Stomach smooth muscle (tissue), 2 donors: ENCODE data around the gene AQP12A.

Source experiments
- H3K27ac ChIP-seq: one replicate; pipeline ENCODE4 v1.7.0; 2013; ENCODE audit warnings: mild to moderate bottlenecking, low read length, inconsistent platforms
- H3K27me3 ChIP-seq, 2 donors: one replicate each; pipeline ENCODE4 v1.7.0; 2013; ENCODE audit warnings: low read length in 2 of 2; ENCODE audit not compliant: insufficient read depth in 2 of 2, control insufficient read depth in 1 of 2
- H3K36me3 ChIP-seq, 2 donors: one replicate each; pipeline ENCODE4 v1.7.0; 2013; ENCODE audit warnings: low read length in 2 of 2; ENCODE audit not compliant: control insufficient read depth in 2 of 2, insufficient read depth in 2 of 2
- H3K4me1 ChIP-seq: one replicate; pipeline ENCODE4 v1.7.0; 2013; ENCODE audit warnings: low read length; ENCODE audit not compliant: control insufficient read depth, insufficient read depth
- H3K4me3 ChIP-seq, 2 donors: one replicate each; pipeline ENCODE4 v1.7.0; 2013; ENCODE audit warnings: low read length in 2 of 2
- H3K9ac ChIP-seq, 2 donors: one replicate each; pipeline ENCODE4 v1.7.0; 2013; ENCODE audit warnings: low read length in 2 of 2, mild to moderate bottlenecking in 1 of 2
- H3K9me3 ChIP-seq, 2 donors: one replicate each; pipeline ENCODE4 v1.7.0; 2013; ENCODE audit warnings: low read length in 2 of 2; ENCODE audit not compliant: control insufficient read depth in 2 of 2
- donor health status: healthy.
- donor health status: Pancreatic carcinoma.

Gene AQP12A

DNA sequence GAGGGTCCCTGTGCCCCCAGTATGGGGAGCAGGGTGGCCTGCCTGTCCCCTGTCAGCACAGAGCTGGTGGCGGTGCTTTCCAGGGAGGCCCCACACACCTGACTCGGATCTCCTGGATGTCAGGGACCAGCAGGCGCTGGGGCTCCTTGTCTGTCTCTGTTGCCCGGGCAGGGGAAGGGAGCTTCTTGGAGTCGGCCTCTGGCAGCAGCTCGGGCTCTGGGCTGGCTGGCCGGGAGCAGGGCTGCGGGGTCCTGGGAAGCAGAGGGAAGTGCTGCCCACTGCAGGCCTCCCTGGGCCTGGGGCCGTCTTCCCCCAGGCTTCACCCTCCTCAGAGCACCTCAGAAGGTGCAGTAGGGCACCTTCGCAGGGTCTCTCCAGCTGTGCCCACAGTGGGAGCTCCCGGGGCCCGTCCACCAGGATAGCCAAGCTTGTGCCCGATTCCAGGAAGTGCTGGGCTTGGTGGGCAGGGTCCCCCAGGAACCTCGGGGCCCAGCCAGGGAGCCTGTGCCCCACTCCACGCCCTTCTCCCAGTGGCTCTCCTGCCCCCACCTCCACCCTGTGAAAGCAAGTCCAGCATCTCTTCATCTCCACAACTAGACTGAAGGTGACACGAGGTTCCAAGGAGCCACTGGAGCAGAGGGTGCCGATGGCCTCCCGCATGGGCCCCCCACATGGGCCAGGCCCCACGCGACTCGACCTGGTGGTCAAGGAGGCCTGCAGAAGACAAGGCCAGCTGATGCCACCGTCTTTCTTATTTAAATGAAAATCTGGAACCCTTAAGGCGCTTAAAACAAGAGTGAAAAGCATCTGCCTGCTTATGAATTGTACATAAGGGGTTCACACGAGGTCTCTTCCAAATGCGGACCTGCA, 28.2 kb downstream of the AQP12A start:
- Histone ChIP-seq H3K4me3 (no peak overlapping the region), H3K27me3 (no peaks in the 10 kb centered on the region), H3K27ac (no peak overlapping the region), H3K36me3 (no peaks in the 10 kb centered on the region), H3K9ac (no peak overlapping the region), H3K4me1 (no peaks in the 10 kb centered on the region), H3K9me3 (no peaks in the 10 kb centered on the region)

DNA sequence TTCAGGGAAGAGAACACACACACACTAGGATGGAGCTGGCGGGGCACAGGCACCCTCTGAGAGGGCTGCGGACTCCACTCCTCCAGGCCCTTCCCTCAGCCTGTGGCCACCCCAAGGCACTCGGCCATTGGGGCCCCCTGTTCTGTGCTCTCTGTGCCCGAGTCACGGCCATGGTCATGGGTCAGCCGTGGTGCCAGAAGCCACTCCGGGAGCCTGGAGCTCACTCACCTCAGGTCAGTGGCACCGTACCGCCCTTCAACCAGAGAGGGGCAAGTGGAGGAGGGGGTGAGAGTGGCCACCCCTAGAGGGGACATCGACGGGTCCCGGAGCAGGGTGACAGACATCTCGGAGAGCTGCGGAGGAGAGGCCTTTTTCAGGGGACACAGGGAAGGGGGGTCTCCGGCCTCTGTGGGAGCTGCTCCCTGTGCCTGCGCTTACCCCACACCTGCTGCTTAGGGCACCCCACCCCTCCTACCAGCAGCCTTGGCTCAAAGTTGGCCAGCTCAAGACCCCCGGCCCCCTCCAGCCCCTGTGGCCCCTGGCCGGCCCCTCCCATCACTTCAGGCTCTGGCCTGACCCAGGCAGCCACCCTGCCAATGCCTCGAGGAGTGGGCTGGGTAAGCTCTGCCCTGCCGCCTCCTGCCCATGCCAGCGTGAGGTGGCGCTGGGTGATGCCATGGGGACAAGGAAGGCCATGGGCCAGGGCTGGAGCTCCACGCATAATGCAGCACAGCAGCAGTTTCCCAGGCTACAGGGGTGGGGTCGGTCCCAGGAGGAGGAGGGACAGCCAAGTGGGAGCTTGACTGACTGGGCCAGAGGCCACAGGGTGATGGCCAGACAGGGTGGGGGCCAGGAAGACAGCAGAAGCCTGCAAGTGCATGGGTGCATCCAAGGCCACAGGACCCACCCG, 29.3 kb downstream of the AQP12A start:
- no peak overlapping the region for H3K27ac ChIP-seq
- no peak overlapping the region for H3K9ac ChIP-seq
- no peaks in the 10 kb centered on the region for H3K36me3 ChIP-seq
- H3K27me3 ChIP-seq: no peaks in the 10 kb centered on the region
- H3K4me1 ChIP-seq: no peaks in the 10 kb centered on the region
- no peak overlapping the region for H3K4me3 ChIP-seq
- no peaks in the 10 kb centered on the region for H3K9me3 ChIP-seq

DNA sequence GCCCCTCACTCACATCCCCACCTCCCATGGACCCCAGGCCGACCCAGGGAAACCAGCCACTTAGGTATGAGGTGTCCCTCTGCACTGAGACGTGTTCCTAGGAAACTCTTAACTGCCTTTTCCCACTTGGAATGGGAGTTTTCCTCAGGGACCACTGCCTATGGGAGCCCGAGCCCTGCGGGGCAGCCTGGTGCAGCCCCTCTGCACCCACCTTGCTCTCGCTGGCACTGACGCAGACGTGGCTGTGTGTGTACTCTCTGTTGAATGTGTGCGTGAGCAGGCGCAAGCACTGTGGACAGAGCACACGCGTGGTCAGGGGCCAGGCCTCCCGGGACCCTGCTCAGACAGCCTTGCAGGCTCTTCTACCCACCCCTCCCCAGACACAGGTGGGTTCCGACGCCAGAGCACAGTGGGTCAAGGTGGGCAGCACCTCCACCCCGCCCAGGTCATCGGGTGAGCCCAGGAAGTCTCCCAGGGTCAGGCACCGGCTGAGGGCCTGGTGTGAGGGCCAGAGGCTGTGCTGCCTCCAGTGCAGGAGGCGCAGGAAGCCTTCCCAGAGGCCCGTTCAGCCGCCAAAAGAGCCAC, 30.0 kb downstream of the AQP12A start:
- H3K9me3 ChIP-seq: no peaks in the 10 kb centered on the region
- no peak overlapping the region for H3K9ac ChIP-seq
- no peaks in the 10 kb centered on the region for H3K27me3 ChIP-seq
- no peak overlapping the region for H3K27ac ChIP-seq
- H3K36me3 ChIP-seq: no peaks in the 10 kb centered on the region
- no peaks in the 10 kb centered on the region for H3K4me1 ChIP-seq
- H3K4me3 ChIP-seq: no peak overlapping the region

DNA sequence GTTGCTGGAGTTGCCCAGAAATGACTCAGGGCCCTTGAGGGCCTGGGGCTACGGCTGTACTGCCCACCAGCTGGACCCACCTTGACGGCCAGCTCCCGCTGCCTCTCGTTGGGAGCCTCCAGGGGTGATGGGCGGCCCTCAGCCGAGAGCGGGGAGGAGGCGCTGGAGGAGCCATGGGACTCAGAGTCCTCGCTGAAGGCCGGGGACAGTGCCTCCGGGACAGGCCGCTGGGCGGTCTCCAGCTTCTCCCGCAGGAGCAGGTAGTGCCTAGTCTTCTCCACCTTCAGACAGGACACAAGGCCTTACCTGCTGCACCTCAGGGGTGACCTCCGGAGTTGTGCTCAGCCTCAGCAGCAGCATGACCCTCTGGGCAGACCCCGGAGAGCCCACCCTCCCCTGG, 30.7 kb downstream of the AQP12A start:
- Histone ChIP-seq H3K27me3 (no peaks in the 10 kb centered on the region), H3K9me3 (no peaks in the 10 kb centered on the region), H3K9ac (no peak overlapping the region), H3K27ac (no peak overlapping the region), H3K36me3 (no peaks in the 10 kb centered on the region), H3K4me3 (no peak overlapping the region), H3K4me1 (no peaks in the 10 kb centered on the region)

DNA sequence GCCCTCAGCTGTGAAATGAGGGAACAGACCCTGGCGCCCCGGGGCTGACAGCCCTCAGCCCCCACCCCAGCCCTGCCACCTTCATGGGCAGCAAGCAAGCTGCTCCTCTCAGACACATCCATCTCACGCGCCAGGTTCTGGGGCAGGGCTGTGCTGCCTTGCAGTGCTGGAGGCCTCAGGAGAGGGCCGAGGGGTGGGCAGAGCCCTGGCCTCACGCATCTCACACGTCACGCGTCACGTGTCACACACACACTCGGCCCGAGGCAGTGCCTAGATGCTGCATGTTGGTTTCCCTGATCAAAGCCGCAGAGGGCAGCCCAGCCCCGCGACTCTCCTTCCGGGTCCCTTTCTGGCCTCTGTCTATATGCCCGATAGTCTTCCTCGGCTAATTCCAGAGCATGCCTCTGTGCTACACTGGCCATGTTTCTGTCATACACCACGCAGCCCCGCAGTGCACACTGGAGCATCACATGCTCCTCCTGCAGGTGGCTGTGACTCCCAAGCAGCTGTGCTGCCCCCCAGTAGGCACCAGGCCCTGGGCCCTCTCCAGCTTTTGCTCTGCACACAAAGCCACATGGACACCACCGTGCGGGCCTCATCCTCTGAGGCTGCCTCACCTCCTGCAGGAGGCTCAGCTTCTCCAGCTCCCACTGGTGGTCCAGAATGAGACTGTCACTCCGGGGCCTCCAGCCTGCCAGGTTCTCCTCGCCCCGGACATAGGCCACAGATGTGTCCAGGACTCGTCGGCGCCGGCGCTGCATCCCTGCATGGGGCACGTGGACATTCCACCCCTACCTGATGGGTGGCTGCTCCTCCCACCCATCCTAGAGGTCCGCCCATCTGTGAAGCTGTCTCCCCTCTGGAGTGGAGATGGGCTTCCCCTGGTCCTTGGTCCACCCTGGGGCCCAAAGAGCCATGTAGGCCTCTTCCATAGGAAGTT, 31.4 kb downstream of the AQP12A start:
- Histone ChIP-seq H3K4me1 (no peaks in the 10 kb centered on the region), H3K4me3 (no peak overlapping the region), H3K9me3 (no peaks in the 10 kb centered on the region), H3K36me3 (no peaks in the 10 kb centered on the region), H3K27ac (no peak overlapping the region), H3K27me3 (no peaks in the 10 kb centered on the region), H3K9ac (no peak overlapping the region)

DNA sequence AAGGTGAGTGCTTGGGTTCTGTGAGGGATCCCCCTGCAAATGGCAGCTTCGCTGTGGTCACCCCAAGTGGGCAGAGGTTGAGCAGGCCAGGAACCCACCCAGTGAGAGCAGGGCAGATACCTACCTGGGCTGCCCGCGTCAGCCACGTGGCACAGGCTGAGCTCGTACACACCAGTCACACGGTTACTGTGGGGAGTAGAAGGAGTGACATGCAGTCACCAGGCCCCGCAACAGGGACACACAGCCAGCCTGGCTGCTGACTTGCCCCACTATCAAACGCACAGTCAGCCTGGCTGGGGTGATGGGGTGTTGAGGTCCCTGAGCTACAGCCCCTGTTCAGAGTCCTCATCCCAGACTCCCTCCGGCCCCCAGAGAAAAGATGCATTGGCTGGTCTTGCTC, 32.2 kb downstream of the AQP12A start:
- no peak overlapping the region for H3K27ac ChIP-seq
- no peak overlapping the region for H3K9ac ChIP-seq
- no peaks in the 10 kb centered on the region for H3K4me1 ChIP-seq
- H3K27me3 ChIP-seq: peaks cover 0 to under 1% of the 10 kb centered on the region in 2 donors
- H3K9me3 ChIP-seq: no peaks in the 10 kb centered on the region
- H3K36me3 ChIP-seq: no peaks in the 10 kb centered on the region
- no peak overlapping the region for H3K4me3 ChIP-seq

DNA sequence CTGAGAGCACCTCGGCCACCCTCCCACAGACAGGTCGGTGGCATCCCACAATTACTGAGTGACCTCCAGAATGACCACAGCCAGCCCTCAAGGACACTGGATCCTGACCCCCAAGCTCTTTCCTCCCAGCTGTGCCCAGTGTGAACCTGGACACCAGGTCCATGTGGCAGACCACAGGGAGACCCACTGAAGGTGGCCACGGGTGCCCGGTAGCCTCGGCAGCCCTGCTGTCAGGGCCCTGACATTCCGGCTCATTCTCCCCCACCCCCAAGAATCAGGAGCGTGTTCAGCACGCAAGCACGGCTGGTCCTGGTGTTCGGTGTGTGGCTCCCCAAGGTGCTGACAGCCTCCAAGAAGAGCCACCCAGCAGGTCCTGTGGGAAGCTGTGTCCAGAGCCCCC, 32.8 kb downstream of the AQP12A start:
- Histone ChIP-seq H3K9me3 (no peaks in the 10 kb centered on the region), H3K36me3 (no peaks in the 10 kb centered on the region), H3K9ac (no peak overlapping the region), H3K4me3 (no peak overlapping the region), H3K27ac (no peak overlapping the region), H3K27me3 (peaks cover 0 to 2% of the 10 kb centered on the region in 2 donors), H3K4me1 (no peaks in the 10 kb centered on the region)

DNA sequence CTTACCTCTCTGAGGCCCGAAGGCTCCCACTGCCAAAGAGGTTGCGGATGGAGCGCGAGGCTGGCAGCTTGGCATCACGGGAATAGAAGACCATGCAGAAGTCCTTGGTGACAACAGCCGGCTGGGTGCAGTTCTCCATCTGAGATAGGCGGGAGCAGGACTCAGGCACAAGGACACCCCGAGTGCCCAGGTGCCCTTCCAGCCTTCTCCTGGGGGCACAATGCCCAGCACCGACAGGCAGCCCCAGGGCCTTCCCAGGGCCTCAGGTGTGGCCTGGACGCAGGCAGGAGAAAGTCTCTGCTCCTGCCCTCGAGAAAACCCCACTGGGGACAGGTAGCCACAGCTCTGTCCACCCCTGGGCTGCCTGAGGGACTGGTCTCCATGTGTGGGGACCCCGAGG, 33.6 kb downstream of the AQP12A start:
- Histone ChIP-seq H3K27me3 (peaks cover 0 to 7% of the 10 kb centered on the region in 2 donors), H3K4me1 (no peaks in the 10 kb centered on the region), H3K27ac (no peak overlapping the region), H3K9ac (no peak overlapping the region), H3K9me3 (no peaks in the 10 kb centered on the region), H3K4me3 (no peak overlapping the region), H3K36me3 (no peaks in the 10 kb centered on the region)

DNA sequence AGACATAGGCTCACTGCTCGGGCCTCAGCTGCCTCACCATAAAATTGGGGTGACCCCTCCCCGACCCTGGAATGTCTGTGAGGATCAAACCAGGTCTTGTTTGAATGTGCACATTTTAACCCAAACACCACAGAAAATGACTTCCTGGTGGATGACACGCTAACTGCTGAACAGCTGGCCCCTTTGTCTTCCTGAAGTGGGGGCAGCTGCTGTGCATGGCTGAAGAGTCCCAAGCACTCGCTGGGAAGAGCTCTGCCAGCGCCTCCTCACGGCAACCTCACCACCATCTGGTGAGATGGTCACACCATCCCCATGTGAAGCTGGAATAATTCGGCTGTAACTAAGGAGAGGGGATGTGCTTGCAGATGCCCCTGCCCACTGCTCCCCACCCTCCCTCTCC, 34.0 kb downstream of the AQP12A start:
- no peaks in the 10 kb centered on the region for H3K36me3 ChIP-seq

DNA sequence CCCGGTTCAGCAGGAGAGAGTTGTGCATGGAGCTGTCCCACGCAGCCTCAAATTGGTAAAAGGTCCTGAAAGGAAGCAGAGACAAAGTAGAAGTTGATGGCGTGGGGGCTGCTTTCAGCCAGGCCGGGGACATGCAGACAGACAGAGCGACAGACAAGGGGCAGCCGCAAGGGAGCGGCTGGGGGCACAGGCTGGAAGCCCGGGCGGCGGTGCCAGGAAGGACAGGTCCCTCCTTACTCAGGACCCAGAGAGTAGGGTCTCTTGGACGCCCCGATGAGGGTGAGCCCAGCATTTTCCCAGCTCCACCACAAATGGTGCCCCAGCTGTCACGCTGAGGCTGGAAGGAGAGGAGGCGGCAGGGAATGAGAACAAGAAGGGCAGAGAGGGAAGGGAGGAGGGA, 35.2 kb downstream of the AQP12A start:
- Histone ChIP-seq H3K27ac (no peak overlapping the region), H3K4me1 (peaks cover 3% of the 10 kb centered on the region), H3K27me3 (peaks cover 9 to 14% of the 10 kb centered on the region in 2 donors), H3K9me3 (no peaks in the 10 kb centered on the region), H3K4me3 (no peak overlapping the region), H3K36me3 (no peaks in the 10 kb centered on the region), H3K9ac (no peak overlapping the region)

More for the DNA sequence above, 34.0 kb downstream of the AQP12A start:
- Histone ChIP-seq H3K27ac (no peak overlapping the region), H3K27me3 (peaks cover 3 to 10% of the 10 kb centered on the region in 2 donors), H3K9me3 (no peaks in the 10 kb centered on the region), H3K4me1 (peaks cover under 1% of the 10 kb centered on the region), H3K4me3 (no peak overlapping the region), H3K9ac (no peak overlapping the region)
